ENCODE results near the gene WFDC2.

DNA sequence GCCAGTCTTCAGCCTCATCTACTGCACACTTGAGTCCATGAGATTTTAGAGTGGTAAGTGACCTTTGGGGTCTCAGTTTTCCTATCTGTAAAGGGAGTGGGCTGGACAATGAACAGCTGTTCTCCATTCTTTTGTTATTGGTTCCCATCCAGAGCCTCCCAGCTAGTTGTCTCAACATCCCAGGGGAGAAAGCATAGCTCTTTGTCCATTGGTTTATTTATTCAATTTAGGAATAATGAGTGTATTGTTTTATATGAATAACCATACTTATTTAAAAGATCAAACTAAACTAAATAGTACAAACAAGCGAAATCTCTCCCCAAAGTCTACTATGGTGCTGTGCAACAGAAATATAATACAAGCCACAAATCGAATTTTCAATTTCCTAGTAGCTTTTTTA, 39.9 kb upstream of the WFDC2 start:
- TF ChIP-seq, protein P1, sequence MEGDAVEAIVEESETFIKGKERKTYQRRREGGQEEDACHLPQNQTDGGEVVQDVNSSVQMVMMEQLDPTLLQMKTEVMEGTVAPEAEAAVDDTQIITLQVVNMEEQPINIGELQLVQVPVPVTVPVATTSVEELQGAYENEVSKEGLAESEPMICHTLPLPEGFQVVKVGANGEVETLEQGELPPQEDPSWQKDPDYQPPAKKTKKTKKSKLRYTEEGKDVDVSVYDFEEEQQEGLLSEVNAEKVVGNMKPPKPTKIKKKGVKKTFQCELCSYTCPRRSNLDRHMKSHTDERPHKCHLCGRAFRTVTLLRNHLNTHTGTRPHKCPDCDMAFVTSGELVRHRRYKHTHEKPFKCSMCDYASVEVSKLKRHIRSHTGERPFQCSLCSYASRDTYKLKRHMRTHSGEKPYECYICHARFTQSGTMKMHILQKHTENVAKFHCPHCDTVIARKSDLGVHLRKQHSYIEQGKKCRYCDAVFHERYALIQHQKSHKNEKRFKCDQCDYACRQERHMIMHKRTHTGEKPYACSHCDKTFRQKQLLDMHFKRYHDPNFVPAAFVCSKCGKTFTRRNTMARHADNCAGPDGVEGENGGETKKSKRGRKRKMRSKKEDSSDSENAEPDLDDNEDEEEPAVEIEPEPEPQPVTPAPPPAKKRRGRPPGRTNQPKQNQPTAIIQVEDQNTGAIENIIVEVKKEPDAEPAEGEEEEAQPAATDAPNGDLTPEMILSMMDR (conservative IDR thresholded peaks at IDR 0.05): no peak
- TF ChIP-seq ZFX (IDR thresholded peaks at IDR 0.05): no peak
